Hematopoietic multipotent progenitor cell treated with erythropoietin and hydrocortisone succinate and interleukin-3 and kit ligand, for 6 days (in vitro differentiated cells): ENCODE results near the gene GGA3.
"Not testable (repeated sequence)": the region's sequence is repeated elsewhere in the genome, so short reads cannot be mapped to it uniquely, and the experiment has no call there.

Source experiments
- DNase-seq: peaks from one replicate; pipeline ENCODE4 v3.0.0-alpha.2; 2015

Gene GGA3

DNA sequence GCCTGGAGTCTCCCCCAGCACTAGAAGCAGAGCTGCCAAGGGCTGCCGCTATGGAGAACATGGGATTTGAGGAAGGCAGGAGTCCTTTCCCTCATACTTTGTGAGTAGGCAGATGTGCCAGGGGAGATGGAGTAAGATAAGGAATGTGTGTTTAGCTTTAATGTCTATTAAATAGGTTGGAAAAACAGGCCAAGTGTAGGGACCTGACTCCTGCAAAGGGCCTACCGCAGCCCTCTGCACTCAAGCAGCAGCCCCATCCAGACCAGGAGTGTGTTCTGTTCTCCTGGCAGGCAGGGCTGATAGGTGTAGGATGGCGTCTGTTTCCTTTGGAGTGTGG is 11.4 kb upstream of the GGA3 start:
- DNase-seq = no peak

- DNase-seq = peak; percentile 50
Observed at GRCh38 chr17:75271955-75272847, 10.8 kb upstream of the GGA3 start.

- peak; percentile 90 for DNase-seq
Observed at GRCh38 chr17:75271233-75271954, 10.0 kb upstream of the GGA3 start.

DNA sequence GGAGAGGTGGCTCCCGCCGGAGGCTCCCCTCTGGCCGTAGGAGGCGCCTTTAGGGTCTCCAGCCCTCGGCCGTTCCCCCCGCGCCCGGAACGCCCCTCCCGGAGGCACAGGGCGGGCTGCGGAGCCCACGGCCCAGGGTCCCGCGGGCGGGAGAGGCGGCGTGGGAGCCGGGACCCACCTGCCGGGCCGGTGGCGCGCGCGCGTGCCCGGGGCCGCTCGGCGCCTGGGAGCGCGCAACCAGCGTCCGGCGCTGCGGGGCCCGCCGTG is 9.5 kb upstream of the GGA3 start, which contains the start of gene MIF4GD:
Gene MIF4GD, minus strand, starts transcription at position 266 of the 267 bp plus-strand sequence. CDS start 1,036 bp downstream, outside the sequence.
- DNase-seq = no peak

GRCh38 chr17:75270218-75270965 is 9.0 kb upstream of the GGA3 start:
- DNase-seq = peak; percentile 86

- peak; percentile 34 for DNase-seq
Observed at GRCh38 chr17:75269844-75270217, 8.4 kb upstream of the GGA3 start.

- DNase-seq = no peak
Observed at GRCh38 chr17:75267411-75268232, 6.2 kb upstream of the GGA3 start.

- DNase-seq = no peak
Observed at GRCh38 chr17:75267153-75267410, 5.7 kb upstream of the GGA3 start.

- no peak for DNase-seq
Observed at GRCh38 chr17:75266316-75267152, 5.1 kb upstream of the GGA3 start.

- DNase-seq = no peak
Observed at GRCh38 chr17:75265614-75266315, 4.4 kb upstream of the GGA3 start.

DNA sequence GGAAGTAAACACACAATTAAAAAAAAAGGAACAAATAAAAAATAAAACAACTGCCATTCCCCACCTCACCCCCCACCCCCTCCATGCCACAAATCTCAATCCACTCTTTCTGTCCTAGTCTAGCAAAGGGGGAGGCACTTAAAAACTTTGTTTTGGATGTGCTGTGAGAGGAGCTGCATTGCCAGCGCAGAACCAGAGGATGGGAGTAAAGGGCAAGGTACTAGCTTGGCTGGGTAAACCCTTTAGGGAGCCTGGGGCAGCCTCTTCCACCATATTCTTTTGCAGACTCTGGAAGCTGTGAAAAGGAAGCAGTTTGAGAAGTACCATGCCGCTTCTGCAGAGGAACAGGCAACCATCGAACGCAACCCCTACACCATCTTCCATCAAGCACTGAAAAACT is 1.6 kb upstream of the GGA3 start:
- peak; percentile 50 for DNase-seq

DNA sequence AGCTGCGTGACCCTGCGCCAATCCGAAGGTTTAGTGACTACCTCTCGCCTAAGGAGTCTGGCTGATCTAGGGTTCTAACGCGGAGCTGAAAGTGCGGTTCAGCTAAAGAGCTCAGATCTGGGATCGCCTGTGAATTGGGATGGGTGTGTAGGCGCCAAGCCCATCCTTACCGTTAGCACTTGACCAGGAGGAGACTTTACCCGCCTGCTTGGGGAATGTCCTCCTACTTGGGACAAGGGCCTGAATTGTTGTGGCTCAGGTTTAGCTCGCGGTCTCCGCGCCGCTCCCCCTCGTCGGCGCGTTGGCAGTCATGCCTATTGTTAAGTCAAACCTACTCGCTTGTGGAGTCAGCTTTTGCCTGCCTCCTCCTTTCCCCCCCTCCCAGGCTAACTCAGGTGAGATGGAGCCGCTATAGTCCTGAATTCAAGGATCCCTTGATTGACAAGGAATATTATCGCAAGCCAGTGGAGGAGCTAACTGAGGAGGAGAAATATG is 753 bp upstream of the GGA3 start:
- no peak for DNase-seq

- peak; percentile 60 for DNase-seq
Observed at GRCh38 chr17:75260641-75261335, 618 bp downstream of the GGA3 start.

DNA sequence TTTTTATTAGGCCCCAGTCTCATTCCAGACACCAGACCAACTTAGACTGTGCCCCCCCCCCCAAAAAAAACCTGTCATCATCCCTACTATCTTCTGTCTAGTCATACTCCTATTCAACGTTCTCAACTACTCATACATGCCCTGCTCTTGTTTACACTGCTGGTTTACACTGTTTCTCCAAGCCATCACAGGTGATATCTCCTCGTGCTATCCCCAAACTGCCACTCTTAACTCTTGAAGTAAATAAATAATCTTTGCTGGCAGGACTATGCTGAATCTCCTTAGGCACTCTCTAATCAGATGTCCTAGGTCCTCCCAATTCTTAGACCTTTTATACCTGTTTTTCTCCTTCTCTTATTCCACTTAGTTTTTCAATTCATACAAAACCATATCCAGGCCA is 4.2 kb downstream of the GGA3 start:
- not testable (repeated sequence) for DNase-seq

DNA sequence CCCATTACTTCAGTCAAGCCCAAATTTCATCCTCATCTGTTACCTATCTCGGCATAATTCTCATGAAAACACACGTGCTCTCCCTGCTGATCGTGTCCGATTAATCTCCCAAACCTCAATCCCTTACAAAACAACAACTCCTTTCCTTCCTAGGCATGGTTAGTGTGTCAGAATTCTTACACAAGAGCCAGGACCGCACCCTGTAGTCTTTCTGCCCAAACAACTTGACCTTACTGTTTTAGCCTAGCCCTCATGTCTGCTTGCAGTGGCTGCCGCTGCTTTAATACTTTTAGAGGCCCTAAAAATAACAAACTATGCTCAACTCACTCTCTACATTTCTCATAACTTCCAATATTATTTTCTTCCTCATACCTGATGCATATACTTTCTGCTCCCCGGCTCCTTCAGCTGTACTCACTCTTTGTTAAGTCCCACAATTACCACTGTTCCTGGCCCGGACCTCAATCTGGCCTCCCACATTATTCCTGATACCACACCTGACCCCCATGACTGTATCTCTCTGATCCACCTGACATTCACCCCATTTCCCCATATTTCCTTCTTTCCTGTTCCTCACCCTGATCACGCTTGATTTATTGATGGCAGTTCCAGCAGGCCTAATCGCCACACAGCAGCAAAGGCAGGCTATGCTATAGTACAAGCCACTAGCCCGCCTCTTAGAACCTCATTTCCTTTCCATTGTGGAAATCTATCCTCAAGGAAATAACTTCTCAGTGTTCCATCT is 5.3 kb downstream of the GGA3 start:
- not testable (repeated sequence) for DNase-seq

DNA sequence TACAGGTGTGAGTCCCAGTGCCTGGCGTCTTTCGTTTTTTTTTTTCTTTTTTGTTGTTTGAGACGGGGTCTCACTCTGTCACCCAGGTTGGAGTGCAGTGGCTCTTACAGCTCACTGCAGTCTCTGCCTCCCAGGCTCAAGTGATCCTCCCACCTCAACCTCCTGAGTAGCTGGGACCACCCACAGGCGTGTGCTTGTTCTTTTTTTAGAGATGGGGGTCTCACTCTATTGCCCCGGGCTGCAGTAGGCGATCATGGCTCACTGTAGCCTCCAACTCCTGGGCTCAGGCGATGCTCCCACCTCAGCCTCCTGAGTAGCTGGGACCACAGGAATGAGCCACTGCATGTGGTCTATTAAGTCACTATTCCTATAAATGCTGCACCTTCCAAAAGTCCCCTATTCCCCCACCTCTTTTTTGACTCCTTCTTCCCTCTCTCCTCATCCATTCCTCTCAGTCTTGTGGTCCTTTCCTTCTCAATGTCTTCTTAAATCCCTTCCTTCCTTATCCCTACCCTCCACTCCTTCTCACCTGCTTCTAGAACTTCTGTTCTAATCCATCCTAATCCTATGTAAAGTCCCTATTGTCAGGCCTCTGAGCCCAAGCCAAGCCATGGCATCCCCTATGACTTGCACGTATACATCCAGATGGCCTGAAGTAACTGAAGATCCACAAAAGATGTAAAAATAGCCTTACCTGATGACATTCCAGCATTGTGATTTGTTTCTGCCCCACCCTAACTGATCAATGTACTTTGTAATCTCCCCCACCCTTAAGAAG is 9.2 kb downstream of the GGA3 start:
- no peak for DNase-seq

DNA sequence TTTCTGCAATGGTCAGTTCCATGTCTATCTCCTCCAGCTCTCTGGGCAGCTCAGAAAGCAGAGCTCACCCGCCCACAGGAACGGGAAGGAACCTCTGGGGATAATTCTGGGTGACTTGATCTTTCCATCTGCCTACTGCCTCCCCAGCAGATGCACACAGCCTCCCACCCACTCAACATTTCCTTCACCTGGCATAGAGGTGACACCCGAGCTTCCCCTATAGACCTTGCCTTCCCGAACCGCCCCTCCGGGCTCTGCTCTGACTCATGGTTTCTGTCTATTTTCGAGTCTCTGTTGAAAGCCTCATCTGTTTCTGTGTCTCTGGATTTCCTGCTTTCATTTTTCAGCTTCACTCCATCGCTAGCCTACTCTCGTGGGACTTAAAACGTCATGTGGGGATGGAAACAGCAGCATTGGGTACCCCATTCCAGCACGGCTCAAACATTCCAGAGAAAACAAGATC is 11.4 kb downstream of the GGA3 start:
- DNase-seq = no peak

- no peak for DNase-seq
Observed at GRCh38 chr17:75249564-75249963, 11.8 kb downstream of the GGA3 start.

DNA sequence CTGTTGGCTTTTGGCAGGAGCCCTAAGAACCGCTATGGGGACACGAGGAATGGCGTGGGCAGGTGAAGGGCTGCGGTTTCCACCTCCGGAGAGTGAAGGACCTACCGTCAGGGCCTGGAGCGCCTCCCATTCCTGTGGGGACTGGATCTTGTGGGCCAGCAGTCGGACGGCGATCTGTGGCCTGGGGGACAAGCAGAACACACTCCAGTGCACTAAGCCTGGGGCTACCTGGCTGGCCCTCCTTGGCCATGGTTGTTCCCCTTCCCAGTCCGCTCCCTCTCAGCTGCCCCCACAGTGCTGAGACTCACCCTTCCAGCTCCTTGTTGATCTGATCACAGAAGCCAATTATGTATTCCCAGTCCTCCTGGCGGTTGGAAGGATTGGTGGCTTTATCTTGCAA is 15.0 kb downstream of the GGA3 start:
- no peak for DNase-seq
